Measurements from ENCODE around the gene DHRSX. TPM values are rescaled to one million over a fixed set of nuclear protein-coding genes. Genes with fewer than 3 reads are reported as not detected.

The DHRSX gene
- total and polyA plus RNA-seq, 9 of the 15 experiments (the other 6 are each of a cell fraction or from before 2014, with no cell fraction given), result 0.59 to 11.0 (median 6.2) TPM

DNA sequence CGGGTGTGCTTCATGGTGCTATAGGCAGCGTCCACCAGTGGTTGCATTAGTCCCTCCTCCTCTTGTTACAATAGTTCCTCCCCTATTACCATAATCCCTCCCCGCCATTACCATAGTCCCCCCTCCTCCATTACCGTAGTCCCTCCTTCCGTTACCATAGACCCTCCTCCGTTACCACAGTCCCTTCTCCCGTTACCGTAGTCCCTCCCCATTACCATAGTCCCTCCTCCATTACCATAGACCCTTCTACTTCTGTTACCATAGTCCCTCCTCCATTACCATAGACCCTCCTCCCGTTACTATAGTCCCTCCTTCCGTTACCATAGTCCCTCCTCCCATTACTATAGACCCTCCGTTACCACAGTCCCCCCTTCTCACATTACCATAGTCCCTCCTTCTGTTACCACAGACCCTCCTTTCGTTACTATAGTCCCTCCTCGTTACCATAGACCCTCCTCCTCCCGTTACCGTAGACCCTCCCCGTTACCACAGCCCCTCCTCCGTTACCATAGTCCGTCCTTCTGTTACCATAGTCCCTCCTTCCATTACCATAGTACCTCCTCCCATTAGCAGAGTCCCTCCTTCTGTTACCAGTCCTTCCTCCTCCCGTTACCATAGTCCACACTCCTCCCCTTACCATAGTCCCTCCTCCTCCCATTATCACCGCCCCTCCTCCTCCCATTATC, 129.6 kb downstream of the DHRSX start (continued):
- TF ChIP-seq, protein P1, sequence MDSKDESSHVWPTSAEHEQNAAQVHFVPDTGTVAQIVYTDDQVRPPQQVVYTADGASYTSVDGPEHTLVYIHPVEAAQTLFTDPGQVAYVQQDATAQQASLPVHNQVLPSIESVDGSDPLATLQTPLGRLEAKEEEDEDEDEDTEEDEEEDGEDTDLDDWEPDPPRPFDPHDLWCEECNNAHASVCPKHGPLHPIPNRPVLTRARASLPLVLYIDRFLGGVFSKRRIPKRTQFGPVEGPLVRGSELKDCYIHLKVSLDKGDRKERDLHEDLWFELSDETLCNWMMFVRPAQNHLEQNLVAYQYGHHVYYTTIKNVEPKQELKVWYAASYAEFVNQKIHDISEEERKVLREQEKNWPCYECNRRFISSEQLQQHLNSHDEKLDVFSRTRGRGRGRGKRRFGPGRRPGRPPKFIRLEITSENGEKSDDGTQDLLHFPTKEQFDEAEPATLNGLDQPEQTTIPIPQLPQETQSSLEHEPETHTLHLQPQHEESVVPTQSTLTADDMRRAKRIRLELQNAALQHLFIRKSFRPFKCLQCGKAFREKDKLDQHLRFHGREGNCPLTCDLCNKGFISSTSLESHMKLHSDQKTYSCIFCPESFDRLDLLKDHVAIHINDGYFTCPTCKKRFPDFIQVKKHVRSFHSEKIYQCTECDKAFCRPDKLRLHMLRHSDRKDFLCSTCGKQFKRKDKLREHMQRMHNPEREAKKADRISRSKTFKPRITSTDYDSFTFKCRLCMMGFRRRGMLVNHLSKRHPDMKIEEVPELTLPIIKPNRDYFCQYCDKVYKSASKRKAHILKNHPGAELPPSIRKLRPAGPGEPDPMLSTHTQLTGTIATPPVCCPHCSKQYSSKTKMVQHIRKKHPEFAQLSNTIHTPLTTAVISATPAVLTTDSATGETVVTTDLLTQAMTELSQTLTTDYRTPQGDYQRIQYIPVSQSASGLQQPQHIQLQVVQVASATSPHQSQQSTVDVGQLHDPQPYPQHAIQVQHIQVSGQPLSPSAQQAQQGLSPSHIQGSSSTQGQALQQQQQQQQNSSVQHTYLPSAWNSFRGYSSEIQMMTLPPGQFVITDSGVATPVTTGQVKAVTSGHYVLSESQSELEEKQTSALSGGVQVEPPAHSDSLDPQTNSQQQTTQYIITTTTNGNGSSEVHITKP (IDR thresholded peaks at IDR 0.05; ENCODE audit: partially characterized antibody), result peak; percentile 70
- TF ChIP-seq TAF1 (IDR thresholded peaks at IDR 0.05; ENCODE audit: control insufficient read depth, extremely low read depth, insufficient read depth, low read length, severe bottlenecking), result no peak

DNA sequence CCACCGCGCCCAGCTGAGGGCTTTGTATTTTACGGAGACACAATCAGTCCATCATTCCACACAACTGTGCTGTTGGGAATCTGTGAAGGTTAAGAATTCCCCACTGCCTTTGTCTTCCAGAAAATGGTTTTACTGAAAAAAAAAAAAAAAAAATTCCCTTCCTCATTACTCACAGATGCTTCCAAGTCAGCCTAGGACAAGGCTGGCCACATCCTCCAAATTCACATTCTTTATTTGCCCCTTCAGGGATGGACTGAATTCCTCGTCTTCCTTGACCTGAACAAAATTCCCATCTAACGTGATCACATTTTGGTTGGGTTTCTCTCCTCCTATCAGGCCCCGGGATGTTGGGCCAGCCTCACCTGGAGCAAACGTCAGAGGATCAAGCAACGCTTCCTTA, 130.3 kb downstream of the DHRSX start:
- FAIRE-seq (no peak), ATAC-seq (no peak), DNase-seq (ENCODE audit: extremely low read depth in 1 of 4, low spot score in 3 of 4) (no peak)
- no peak overlapping the region for H3K27ac ChIP-seq (ENCODE audit: extremely low read depth, low read depth, low read length)
- ChIA-PET POLR2A (no interaction called here), CTCF (ENCODE audit: low intra/inter-chr PET ratio) (no interaction called here)
- H3K9me3 ChIP-seq (replicated peaks; ENCODE audit: control insufficient read depth, insufficient read depth, low read depth, low read length), result no peaks in the 10 kb centered on the region
- 68% methylated on average over 3 of the region's 8 CpGs for WGBS (ENCODE audit: insufficient coverage, low coverage, missing lambda C conversion rate)
- H3K9me1 ChIP-seq (ENCODE audit: control insufficient read depth, insufficient read depth, low read length), result no peaks in the 10 kb centered on the region
- in situ Hi-C loops (cut with MboI) (no loop called here), intact Hi-C loops (cut with micrococcal nuclease) (no loop called here)
- peak overlapping the region in 1 of 2 experiments; percentile 43; a peak in 1 of 4 replicates for H3K9ac ChIP-seq (ENCODE audit: insufficient read depth in 1 of 2, low read depth in 2 of 2, low read length in 2 of 2)
- no TSS peak for BruUV-seq (replicated peaks)
- peak overlapping the region; percentile 86 for H3K4me2 ChIP-seq (ENCODE audit: insufficient read depth, low read length)
- TF ChIP-seq SMAD2 (IDR thresholded peaks at IDR 0.05; ENCODE audit: low read depth, low read length) (no peak), RBM39 (optimal IDR thresholded peaks at IDR 0.05; ENCODE audit: low read depth, low read length) (no peak), CHD1 (IDR thresholded peaks at IDR 0.05; ENCODE audit: low read length) (no peak), RNF2 (IDR thresholded peaks at IDR 0.05) (no peak), EGR1 (conservative IDR thresholded peaks at IDR 0.05) (no peak)
- TF ChIP-seq, protein P2, sequence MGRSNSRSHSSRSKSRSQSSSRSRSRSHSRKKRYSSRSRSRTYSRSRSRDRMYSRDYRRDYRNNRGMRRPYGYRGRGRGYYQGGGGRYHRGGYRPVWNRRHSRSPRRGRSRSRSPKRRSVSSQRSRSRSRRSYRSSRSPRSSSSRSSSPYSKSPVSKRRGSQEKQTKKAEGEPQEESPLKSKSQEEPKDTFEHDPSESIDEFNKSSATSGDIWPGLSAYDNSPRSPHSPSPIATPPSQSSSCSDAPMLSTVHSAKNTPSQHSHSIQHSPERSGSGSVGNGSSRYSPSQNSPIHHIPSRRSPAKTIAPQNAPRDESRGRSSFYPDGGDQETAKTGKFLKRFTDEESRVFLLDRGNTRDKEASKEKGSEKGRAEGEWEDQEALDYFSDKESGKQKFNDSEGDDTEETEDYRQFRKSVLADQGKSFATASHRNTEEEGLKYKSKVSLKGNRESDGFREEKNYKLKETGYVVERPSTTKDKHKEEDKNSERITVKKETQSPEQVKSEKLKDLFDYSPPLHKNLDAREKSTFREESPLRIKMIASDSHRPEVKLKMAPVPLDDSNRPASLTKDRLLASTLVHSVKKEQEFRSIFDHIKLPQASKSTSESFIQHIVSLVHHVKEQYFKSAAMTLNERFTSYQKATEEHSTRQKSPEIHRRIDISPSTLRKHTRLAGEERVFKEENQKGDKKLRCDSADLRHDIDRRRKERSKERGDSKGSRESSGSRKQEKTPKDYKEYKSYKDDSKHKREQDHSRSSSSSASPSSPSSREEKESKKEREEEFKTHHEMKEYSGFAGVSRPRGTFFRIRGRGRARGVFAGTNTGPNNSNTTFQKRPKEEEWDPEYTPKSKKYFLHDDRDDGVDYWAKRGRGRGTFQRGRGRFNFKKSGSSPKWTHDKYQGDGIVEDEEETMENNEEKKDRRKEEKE (IDR thresholded peaks at IDR 0.05; ENCODE audit: borderline replicate concordance in 1 of 2, control insufficient read depth in 1 of 2, low read depth in 2 of 2, low read length in 1 of 2), result no peak
- TF ChIP-seq, protein P3, sequence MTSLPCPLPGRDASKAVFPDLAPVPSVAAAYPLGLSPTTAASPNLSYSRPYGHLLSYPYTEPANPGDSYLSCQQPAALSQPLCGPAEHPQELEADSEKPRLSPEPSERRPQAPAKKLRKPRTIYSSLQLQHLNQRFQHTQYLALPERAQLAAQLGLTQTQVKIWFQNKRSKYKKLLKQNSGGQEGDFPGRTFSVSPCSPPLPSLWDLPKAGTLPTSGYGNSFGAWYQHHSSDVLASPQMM (CRISPR knock-in tag; IDR thresholded peaks at IDR 0.05), result no peak
- TF ChIP-seq, protein P4, sequence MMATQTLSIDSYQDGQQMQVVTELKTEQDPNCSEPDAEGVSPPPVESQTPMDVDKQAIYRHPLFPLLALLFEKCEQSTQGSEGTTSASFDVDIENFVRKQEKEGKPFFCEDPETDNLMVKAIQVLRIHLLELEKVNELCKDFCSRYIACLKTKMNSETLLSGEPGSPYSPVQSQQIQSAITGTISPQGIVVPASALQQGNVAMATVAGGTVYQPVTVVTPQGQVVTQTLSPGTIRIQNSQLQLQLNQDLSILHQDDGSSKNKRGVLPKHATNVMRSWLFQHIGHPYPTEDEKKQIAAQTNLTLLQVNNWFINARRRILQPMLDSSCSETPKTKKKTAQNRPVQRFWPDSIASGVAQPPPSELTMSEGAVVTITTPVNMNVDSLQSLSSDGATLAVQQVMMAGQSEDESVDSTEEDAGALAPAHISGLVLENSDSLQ (IDR thresholded peaks at IDR 0.05), result no peak
- H3K36me3 ChIP-seq (ENCODE audit: control insufficient read depth, insufficient read depth, low read length), result no peaks in the 10 kb centered on the region
- peak overlapping the region; percentile 94 for H2AFZ ChIP-seq (ENCODE audit: low read depth, low read length)
- peaks cover 3% of the 10 kb centered on the region; the same call in 1 of the 2 replicates for H4K20me1 ChIP-seq (replicated peaks; ENCODE audit: control insufficient read depth, insufficient read depth, low read length)
- H3K79me2 ChIP-seq (ENCODE audit: control insufficient read depth, insufficient read depth, low read length), result no peaks in the 10 kb centered on the region
- no peaks in the 10 kb centered on the region for H3K27me3 ChIP-seq (ENCODE audit: control insufficient read depth in 2 of 2, insufficient read depth in 2 of 2, low read length in 2 of 2)
- no peaks in the 10 kb centered on the region; a peak in 3 of 5 replicates for H3K4me1 ChIP-seq (replicated peaks in 1 of 2; ENCODE audit: control insufficient read depth in 2 of 2, insufficient read depth in 2 of 2, low read length in 2 of 2)
- H3K4me3 ChIP-seq, result peak overlapping the region; percentile 34; the same call in 1 of the 2 replicates
